Adrenal gland (tissue), 5 donors: ENCODE measurements around the gene DOK6.

Source experiments
- POLR2A ChIP-seq, 2 donors: fragments of 450-650 bp; IDR thresholded peaks; one replicate each; pipeline ENCODE4 v1.6.1; 2017; ENCODE audit warnings: antibody characterized with exemption in 2 of 2, mild to moderate bottlenecking in 2 of 2, moderate library complexity in 1 of 2
- TF ChIP-seq, protein P1 (sequence below), 6 experiments: fragments of 450-650 bp in 4 of 6; fragments of 200-600 bp in 2 of 6; sonication (generic) in 1 of 6; IDR thresholded peaks; 1 replicate in 5 of 6; 2 replicates in 1 of 6; pipeline versions ENCODE4 v1.5.1 to v1.8.0; 2016 to 2021; ENCODE audit warnings: antibody characterized with exemption in 6 of 6, mild to moderate bottlenecking in 2 of 6, moderate library complexity in 1 of 6
- donor health status: DM: no; HTN: no; CAD: no.

GRCh38 chr18:69880083-69880482, 479.4 kb downstream of the DOK6 start:
- TF ChIP-seq, protein P1, sequence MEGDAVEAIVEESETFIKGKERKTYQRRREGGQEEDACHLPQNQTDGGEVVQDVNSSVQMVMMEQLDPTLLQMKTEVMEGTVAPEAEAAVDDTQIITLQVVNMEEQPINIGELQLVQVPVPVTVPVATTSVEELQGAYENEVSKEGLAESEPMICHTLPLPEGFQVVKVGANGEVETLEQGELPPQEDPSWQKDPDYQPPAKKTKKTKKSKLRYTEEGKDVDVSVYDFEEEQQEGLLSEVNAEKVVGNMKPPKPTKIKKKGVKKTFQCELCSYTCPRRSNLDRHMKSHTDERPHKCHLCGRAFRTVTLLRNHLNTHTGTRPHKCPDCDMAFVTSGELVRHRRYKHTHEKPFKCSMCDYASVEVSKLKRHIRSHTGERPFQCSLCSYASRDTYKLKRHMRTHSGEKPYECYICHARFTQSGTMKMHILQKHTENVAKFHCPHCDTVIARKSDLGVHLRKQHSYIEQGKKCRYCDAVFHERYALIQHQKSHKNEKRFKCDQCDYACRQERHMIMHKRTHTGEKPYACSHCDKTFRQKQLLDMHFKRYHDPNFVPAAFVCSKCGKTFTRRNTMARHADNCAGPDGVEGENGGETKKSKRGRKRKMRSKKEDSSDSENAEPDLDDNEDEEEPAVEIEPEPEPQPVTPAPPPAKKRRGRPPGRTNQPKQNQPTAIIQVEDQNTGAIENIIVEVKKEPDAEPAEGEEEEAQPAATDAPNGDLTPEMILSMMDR (IDR thresholded peaks at IDR 0.05) = no peak
- TF ChIP-seq POLR2A (IDR thresholded peaks at IDR 0.05) = no peak
